Tibial artery (tissue), 4 donors: Measurements from ENCODE around the gene BACH2.

ENCODE experiments used
- DNase-seq, 2 donors: peaks; one replicate each; pipeline ENCODE4 v3.0.0-alpha.2; 2019
- H3K27ac ChIP-seq, 2 donors: fragments of 200-600 bp; sonication (generic) in 1 of 2; 1 replicate in 1 of 2; 2 replicates in 1 of 2; pipeline ENCODE4 v1.5.1; 2018 to 2019; ENCODE audit warnings: mild to moderate bottlenecking in 1 of 2
- H3K27me3 ChIP-seq, 2 donors: fragments of 200-600 bp; sonication (generic) in 1 of 2; one replicate each; pipeline versions ENCODE4 v1.5.1 to v1.6.0; 2016 to 2019
- H3K36me3 ChIP-seq, 3 donors: fragments of 200-600 bp; sonication (generic) in 2 of 3; one replicate each; pipeline ENCODE4 v1.5.1; 2016 to 2019; ENCODE audit warnings: mild to moderate bottlenecking in 2 of 3
- H3K4me1 ChIP-seq, 4 donors: fragments of 200-600 bp; sonication (generic) in 2 of 4; 1 replicate in 3 of 4; 2 replicates in 1 of 4; pipeline ENCODE4 v1.5.1; 2016 to 2019
- H3K4me3 ChIP-seq, 2 donors: fragments of 200-600 bp; sonication (generic) in 1 of 2; 1 replicate in 1 of 2; 2 replicates in 1 of 2; pipeline ENCODE4 v1.5.1; 2018 to 2019; ENCODE audit warnings: mild to moderate bottlenecking in 2 of 2
- H3K9me3 ChIP-seq, 3 donors: fragments of 200-600 bp; sonication (generic) in 1 of 3; one replicate each; pipeline ENCODE4 v1.5.1; 2016 to 2019
- intact Hi-C: fragments of 100-400 bp; cut with DNase I; formaldehyde crosslinking; loops from one replicate; pipeline ENCODE4 v1.15.0; 2023; ENCODE audit warnings: low total_unique reads
- TF ChIP-seq, protein P1 (sequence below), 2 experiments: fragments of 200-600 bp in 1 of 2; fragments of 450-650 bp in 1 of 2; IDR thresholded peaks; one replicate each; pipeline ENCODE4 v1.5.1; 2017 to 2019; ENCODE audit warnings: antibody characterized with exemption in 2 of 2, mild to moderate bottlenecking in 1 of 2, moderate library complexity in 1 of 2

Gene BACH2

DNA sequence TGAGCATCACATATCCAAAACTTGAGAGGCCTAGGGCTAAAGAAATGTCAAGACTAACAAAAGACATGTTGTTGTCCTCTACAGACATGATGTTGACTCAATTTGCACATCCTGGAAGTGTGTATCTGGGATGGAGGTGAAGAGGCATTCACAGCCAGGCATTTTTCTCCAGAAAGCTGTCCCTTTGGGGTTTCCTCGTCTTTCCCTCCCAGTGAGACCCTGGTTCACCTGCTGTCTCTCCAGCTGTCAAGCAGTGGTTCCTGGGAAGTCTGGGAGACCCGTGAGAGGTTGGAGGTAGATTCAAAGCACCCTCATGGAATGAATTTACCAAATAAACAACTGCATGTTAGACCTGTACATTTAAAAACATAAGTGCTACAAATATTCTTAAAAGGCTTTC lies 32.1 kb downstream of the BACH2 start:
- Histone ChIP-seq H3K4me3 (no peak overlapping the region), H3K9me3 (no peaks in the 10 kb centered on the region), H3K36me3 (no peaks in the 10 kb centered on the region), H3K4me1 (no peaks in the 10 kb centered on the region), H3K27me3 (no peaks in the 10 kb centered on the region), H3K27ac (no peak overlapping the region)
- TF ChIP-seq, protein P1, sequence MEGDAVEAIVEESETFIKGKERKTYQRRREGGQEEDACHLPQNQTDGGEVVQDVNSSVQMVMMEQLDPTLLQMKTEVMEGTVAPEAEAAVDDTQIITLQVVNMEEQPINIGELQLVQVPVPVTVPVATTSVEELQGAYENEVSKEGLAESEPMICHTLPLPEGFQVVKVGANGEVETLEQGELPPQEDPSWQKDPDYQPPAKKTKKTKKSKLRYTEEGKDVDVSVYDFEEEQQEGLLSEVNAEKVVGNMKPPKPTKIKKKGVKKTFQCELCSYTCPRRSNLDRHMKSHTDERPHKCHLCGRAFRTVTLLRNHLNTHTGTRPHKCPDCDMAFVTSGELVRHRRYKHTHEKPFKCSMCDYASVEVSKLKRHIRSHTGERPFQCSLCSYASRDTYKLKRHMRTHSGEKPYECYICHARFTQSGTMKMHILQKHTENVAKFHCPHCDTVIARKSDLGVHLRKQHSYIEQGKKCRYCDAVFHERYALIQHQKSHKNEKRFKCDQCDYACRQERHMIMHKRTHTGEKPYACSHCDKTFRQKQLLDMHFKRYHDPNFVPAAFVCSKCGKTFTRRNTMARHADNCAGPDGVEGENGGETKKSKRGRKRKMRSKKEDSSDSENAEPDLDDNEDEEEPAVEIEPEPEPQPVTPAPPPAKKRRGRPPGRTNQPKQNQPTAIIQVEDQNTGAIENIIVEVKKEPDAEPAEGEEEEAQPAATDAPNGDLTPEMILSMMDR (IDR thresholded peaks at IDR 0.05) = no peak
- DNase-seq = no peak
- intact Hi-C loops = no loop called here

DNA sequence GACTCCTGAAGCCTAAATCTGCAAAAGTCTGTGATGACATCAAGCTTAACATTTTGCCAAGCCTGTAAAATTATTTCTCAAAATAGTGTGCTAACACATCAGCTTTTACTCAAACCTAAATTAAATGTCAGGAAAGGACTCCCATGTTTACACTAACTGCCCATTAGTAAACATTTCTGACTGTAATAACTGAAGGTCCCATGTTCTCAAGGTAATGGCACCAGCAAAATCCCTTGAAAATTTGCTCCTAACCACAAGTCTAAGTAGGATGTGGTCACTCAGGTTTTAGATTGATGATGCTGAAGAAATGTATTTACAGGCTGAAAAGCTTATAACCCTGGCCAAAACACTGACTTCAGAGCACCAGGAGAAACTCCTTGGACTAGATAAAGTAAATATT lies 33.0 kb downstream of the BACH2 start:
- H3K4me3 ChIP-seq = no peak overlapping the region
- H3K36me3 ChIP-seq = no peaks in the 10 kb centered on the region
- H3K9me3 ChIP-seq = no peaks in the 10 kb centered on the region
- no peak for DNase-seq
- H3K4me1 ChIP-seq = no peaks in the 10 kb centered on the region
- intact Hi-C loops = no loop called here
- H3K27ac ChIP-seq = no peak overlapping the region
- TF ChIP-seq, protein P1 (IDR thresholded peaks at IDR 0.05) = no peak
- H3K27me3 ChIP-seq = no peaks in the 10 kb centered on the region

- Histone ChIP-seq H3K27ac (no peak overlapping the region), H3K27me3 (no peaks in the 10 kb centered on the region), H3K36me3 (no peaks in the 10 kb centered on the region), H3K4me1 (no peaks in the 10 kb centered on the region), H3K9me3 (no peaks in the 10 kb centered on the region), H3K4me3 (no peak overlapping the region)
- TF ChIP-seq, protein P1 (IDR thresholded peaks at IDR 0.05) = no peak
- intact Hi-C loops = no loop called here
- no peak for DNase-seq
These were observed 34.8 kb downstream of the BACH2 start for GRCh38 chr6:90261801-90262200.

GRCh38 chr6:90257486-90257738 lies 39.2 kb downstream of the BACH2 start:
- Histone ChIP-seq H3K27ac (no peak overlapping the region), H3K4me3 (no peak overlapping the region), H3K9me3 (no peaks in the 10 kb centered on the region), H3K27me3 (no peaks in the 10 kb centered on the region), H3K36me3 (no peaks in the 10 kb centered on the region), H3K4me1 (no peaks in the 10 kb centered on the region)
- DNase-seq = no peak
- TF ChIP-seq, protein P1 (IDR thresholded peaks at IDR 0.05) = no peak
- intact Hi-C loops = no loop called here

DNA sequence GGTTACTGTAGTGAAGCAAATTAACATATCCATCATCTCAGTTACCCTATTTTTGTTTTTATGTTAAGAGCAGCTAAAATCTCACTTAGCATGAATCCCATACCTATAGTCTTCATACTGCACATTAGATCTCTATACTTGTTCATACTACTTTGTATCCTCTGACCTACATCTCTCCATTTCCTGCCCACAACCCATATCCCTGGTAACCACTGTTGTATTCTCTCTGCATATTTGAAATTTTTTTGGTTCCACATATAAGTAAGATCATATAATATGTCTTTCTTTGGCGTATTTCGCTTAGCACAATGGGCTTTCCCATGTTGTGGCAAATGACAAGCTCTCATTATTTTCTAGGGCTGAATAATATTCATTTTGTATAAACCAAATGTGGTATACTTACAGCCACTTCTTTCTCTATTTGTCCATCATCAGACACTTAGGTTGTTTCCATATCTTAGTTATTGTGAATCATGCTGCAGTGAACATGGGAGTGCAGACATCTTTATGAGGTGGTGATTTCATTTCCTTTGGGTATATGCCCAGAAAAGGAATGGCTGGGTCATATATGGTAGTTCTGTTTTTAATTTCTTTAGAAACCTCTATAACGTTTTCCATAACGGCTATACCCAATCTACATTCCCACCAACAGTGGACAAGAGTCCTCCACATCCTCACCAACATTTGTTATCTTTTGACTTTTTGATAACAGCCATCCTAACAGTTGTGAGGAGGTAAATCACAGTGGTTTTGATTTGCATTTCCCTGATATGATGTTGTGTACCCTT lies 39.8 kb downstream of the BACH2 start:
- TF ChIP-seq, protein P1 (IDR thresholded peaks at IDR 0.05) = no peak
- no peaks in the 10 kb centered on the region for H3K9me3 ChIP-seq
- DNase-seq = no peak
- intact Hi-C loops = no loop called here
- no peaks in the 10 kb centered on the region for H3K27me3 ChIP-seq
- H3K27ac ChIP-seq = no peak overlapping the region
- H3K36me3 ChIP-seq = no peaks in the 10 kb centered on the region
- no peak overlapping the region for H3K4me3 ChIP-seq
- no peaks in the 10 kb centered on the region for H3K4me1 ChIP-seq

GRCh38 chr6:90253631-90254030 lies 43.0 kb downstream of the BACH2 start:
- Histone ChIP-seq H3K27me3 (no peaks in the 10 kb centered on the region), H3K36me3 (peaks cover 0 to 2% (median 0%) of the 10 kb centered on the region in 3 donors), H3K9me3 (no peaks in the 10 kb centered on the region), H3K27ac (no peak overlapping the region), H3K4me1 (no peaks in the 10 kb centered on the region), H3K4me3 (no peak overlapping the region)
- DNase-seq = no peak
- intact Hi-C loops = no loop called here
- TF ChIP-seq, protein P1 (IDR thresholded peaks at IDR 0.05) = no peak
